Right lobe of liver (tissue), 6 donors: ENCODE results near the gene RPS6KA2. TPM values are rescaled to one million over a fixed set of nuclear protein-coding genes. Genes with fewer than 3 reads are reported as not detected.
A peak's percentile ranks its signal among the peaks of the same experiment; 100 is the strongest.

Experiments
- ATAC-seq, 4 donors: fragments of 200-7000 bp; cut with Tn5 transposase; one replicate each; pipeline ENCODE4 v1.9.1; 2020; ENCODE audit warnings: mild to moderate bottlenecking in 4 of 4, moderate library complexity in 4 of 4
- DNase-seq, 3 donors: peaks; one replicate each; pipeline ENCODE4 v3.0.0-alpha.2; 2020
- H3K27ac ChIP-seq, 3 donors: fragments of 200-600 bp; one replicate each; pipeline ENCODE4 v1.8.0; 2022
- H3K27me3 ChIP-seq, 2 donors: fragments of 200-600 bp; one replicate each; pipeline ENCODE4 v1.8.0; 2022
- H3K36me3 ChIP-seq, 4 donors: fragments of 200-600 bp; sonication (generic) in 1 of 4; one replicate each; pipeline versions ENCODE4 v1.5.1 to v1.8.0; 2017 to 2022; ENCODE audit warnings: control low read depth in 1 of 4
- H3K4me1 ChIP-seq, 4 donors: fragments of 200-600 bp; sonication (generic) in 1 of 4; one replicate each; pipeline versions ENCODE4 v1.5.1 to v1.8.0; 2017 to 2022; ENCODE audit warnings: control low read depth in 1 of 4
- H3K4me3 ChIP-seq, 3 donors: fragments of 200-600 bp; one replicate each; pipeline ENCODE4 v1.8.0; 2022
- H3K9me3 ChIP-seq, 4 donors: fragments of 200-600 bp; sonication (generic) in 1 of 4; one replicate each; pipeline versions ENCODE4 v1.5.1 to v1.8.0; 2017 to 2022; ENCODE audit warnings: control low read depth in 1 of 4
- POLR2A ChIP-seq: fragments of 450-650 bp; IDR thresholded peaks from one replicate; pipeline ENCODE4 v1.6.1; 2017; ENCODE audit warnings: antibody characterized with exemption, mild to moderate bottlenecking
- WGBS: methylation state at CpG from one replicate; pipeline ENCODE4 v1.1.6; 2018; ENCODE audit warnings: low coverage, low lambda C conversion rate; ENCODE audit not compliant: insufficient coverage; ENCODE audit errors: missing lambda C conversion rate; 5-methylcytosine and 5-hydroxymethylcytosine counted together
- intact Hi-C, 2 donors: fragments of 100-400 bp; cut with DNase I; formaldehyde crosslinking; loops; one replicate each; pipeline versions ENCODE4 v1.11.2 to v1.14.1; 2022
- total RNA-seq, 6 experiments: library from RNA; depleted of rRNA in 2 of 6; stranded (reverse); fragments of >200 nt in 2 of 6; fragmentation: NEBNext Ultra II Directional in 3 of 6; extraction: Animal tissue kit (Norgen Biotek cat#: 25700) in 3 of 6; gene quantifications; one replicate each; pipeline versions ENCODE4 v1.1.0 to v1.2.4, GENCODE V29; 2016 to 2023
- TF ChIP-seq, protein P1 (sequence below), 4 donors: fragments of 200-600 bp in 3 of 4; fragments of 450-650 bp in 1 of 4; IDR thresholded peaks; one replicate each; pipeline versions ENCODE4 v1.5.1 to v1.8.0; 2016 to 2022; ENCODE audit warnings: antibody characterized with exemption in 4 of 4, mild to moderate bottlenecking in 2 of 4
- donor health status: DM: no; HTN: yes; CAD: no.
- donor health status: DM: no; HTN: no; CAD: no.
- donor health status: DM: no; HTN: no; CAD: no.
- donor health status: DM: no; HTN: yes; CAD: no.
- donor health status: DM: no; HTN: yes; CAD: no.

RPS6KA2 gene
- total RNA-seq, 6 experiments from 2014 or later: 6.4 to 18.1 (median 11.1) TPM

DNA sequence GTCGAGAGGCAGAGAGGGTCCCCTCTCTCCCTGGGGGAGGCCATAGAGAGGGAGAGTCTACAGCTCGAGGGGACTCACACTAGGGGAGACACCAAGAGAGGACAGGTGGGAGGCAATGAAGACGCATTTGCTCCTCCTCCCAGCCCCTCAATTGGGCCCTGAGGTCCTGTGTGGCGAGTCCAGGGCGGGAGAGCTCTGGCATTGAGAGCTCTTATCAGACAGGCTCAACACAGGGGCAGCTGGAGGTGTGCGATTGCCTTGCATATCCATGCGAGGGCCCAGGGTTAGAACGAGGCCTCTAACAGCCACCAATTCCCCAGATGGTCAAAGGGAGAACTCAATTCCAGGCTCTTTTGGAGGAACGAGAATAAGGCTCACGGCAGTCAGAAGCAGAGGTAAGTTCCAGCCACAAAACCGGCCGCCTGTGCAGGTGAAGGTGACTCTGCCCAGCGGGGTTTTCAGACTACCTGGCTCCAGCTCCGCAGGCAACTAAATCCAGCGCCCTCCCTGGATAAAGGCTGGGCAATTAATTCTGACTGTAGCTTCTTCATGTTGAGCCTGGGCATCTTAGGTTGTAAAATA, 150.3 kb downstream of the RPS6KA2 start:
- Histone ChIP-seq H3K4me3 (no peak overlapping the region), H3K36me3 (no peaks in the 10 kb centered on the region), H3K27ac (no peak overlapping the region), H3K27me3 (no peaks in the 10 kb centered on the region), H3K9me3 (no peaks in the 10 kb centered on the region), H3K4me1 (no peaks in the 10 kb centered on the region)
- intact Hi-C loops: no loop called here
- TF ChIP-seq, protein P1, sequence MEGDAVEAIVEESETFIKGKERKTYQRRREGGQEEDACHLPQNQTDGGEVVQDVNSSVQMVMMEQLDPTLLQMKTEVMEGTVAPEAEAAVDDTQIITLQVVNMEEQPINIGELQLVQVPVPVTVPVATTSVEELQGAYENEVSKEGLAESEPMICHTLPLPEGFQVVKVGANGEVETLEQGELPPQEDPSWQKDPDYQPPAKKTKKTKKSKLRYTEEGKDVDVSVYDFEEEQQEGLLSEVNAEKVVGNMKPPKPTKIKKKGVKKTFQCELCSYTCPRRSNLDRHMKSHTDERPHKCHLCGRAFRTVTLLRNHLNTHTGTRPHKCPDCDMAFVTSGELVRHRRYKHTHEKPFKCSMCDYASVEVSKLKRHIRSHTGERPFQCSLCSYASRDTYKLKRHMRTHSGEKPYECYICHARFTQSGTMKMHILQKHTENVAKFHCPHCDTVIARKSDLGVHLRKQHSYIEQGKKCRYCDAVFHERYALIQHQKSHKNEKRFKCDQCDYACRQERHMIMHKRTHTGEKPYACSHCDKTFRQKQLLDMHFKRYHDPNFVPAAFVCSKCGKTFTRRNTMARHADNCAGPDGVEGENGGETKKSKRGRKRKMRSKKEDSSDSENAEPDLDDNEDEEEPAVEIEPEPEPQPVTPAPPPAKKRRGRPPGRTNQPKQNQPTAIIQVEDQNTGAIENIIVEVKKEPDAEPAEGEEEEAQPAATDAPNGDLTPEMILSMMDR (IDR thresholded peaks at IDR 0.05): no peak
- TF ChIP-seq POLR2A: no peak
- no peak for DNase-seq
- no peak for ATAC-seq
- 82% methylated on average over 6 of the region's 15 CpGs for WGBS

DNA sequence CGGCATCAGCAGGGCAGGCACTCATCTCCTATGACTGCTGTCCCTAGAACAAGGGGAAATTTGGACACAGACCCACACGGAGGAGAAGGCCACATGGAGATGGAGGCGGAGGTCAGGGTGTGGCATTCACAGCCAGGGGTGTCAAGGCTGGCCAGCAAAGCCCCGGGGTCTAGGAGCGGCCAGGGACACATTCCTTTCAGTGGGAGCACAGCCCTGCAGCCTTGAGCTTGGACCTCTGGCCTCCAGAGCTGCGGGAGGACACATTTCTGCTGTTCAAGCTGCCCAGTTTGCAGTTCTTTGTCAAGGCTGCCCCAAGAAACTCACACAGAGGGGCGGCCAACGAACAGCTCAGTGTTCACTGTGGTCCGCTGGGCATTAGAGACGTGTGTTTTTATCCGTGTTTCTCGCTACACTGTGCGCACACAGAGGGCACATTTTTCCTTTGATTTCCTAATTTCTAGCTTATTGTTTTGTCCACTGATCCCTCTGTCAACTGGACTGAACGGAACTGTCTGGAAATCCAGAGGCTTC, 150.9 kb downstream of the RPS6KA2 start:
- Histone ChIP-seq H3K27me3 (no peaks in the 10 kb centered on the region), H3K27ac (no peak overlapping the region), H3K4me1 (no peaks in the 10 kb centered on the region), H3K36me3 (no peaks in the 10 kb centered on the region), H3K9me3 (no peaks in the 10 kb centered on the region), H3K4me3 (no peak overlapping the region)
- TF ChIP-seq POLR2A: no peak
- TF ChIP-seq, protein P1 (IDR thresholded peaks at IDR 0.05): no peak
- DNase-seq (peak in 1 of 3 donors; percentile 8), ATAC-seq (no peak)
- 89% methylated on average over 8 of the region's 14 CpGs for WGBS
- intact Hi-C loops: no loop called here

DNA sequence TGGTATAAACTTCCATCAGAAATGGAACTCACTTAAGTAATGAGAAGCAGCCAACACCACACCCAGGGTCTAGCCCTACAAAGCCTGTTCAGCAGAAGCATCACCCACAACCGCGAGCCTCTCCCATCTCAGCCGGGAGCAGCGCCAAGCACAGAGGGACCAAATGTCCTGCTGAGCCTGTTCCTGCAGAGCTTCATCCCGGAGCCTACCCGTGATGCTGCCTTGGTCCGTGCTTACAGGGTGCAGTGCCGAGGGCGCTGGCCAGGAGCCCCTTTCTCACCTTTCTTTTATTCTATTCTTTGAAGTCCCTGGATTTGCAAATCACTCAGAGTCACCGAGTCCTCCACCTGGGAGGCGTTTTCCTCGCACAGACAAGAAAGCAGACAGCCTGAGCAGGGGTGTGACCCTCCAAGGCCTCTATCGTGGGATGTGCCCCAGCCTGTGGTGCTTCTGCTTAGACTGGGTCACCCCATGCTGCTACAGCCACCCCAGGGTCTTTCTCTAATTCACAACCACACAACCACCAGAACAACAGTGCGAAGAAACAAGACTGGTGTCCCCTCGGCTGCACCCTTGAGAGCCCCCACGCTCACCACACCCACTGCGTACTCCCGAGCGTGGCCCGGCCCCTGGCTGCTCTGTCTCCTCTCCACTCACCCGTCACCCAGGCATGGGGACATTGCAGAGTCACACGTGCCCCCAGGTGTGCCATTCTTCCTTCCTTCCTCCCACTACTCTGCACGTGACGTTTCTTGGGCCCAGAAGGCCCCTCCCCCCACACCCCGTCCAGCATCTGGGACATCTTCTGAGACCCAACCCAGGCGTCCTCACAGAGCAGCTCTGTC, 152.1 kb downstream of the RPS6KA2 start:
- H3K4me1 ChIP-seq: no peaks in the 10 kb centered on the region
- H3K9me3 ChIP-seq: no peaks in the 10 kb centered on the region
- 91% methylated on average over 16 of the region's 26 CpGs for WGBS
- no peak overlapping the region for H3K27ac ChIP-seq
- no peaks in the 10 kb centered on the region for H3K36me3 ChIP-seq
- TF ChIP-seq, protein P1 (IDR thresholded peaks at IDR 0.05): no peak
- no peak for TF ChIP-seq POLR2A
- no peak overlapping the region for H3K4me3 ChIP-seq
- peak in 1 of 3 donors; percentile 13 for DNase-seq
- intact Hi-C loops: no loop called here
- ATAC-seq: no peak
- H3K27me3 ChIP-seq: no peaks in the 10 kb centered on the region

DNA sequence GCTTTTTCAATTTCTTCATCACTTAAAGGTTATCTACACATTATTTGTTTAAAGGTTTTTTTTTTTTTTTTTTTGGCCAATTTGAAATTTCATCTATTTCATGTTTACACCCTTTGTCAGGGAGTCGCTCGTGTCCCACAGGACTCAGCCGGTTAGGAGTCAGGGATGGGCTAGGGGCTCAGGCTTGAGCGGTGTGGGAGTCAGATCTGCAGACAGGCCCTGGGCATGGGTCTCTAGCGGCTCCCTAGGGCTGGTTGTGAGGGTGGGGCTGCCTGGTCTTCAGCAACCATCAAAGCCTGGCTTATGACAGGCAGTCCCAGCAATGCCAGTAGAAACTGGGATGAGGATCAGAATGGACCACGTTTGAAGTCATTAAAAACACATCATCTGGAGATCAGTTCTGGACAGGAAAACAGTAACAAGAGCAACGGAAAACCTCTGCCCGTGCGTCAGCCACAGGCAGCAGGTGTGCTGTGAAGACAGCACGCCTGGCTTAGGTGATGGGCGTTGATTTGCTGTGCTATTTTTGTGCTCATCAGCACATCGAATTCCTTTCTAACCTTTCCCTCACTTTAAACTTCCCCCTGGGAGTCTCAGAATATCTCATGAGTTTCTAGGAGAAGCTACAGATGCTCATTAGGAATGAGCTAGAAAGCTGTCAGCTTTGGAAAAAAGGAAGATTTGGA, 153.0 kb downstream of the RPS6KA2 start:
- WGBS: 84% methylated on average over 12 of the region's 12 CpGs
- DNase-seq (peak in 1 of 3 donors; percentile 12), ATAC-seq (no peak)
- H3K36me3 ChIP-seq: no peaks in the 10 kb centered on the region
- intact Hi-C loops: no loop called here
- no peak for TF ChIP-seq POLR2A
- TF ChIP-seq, protein P1 (IDR thresholded peaks at IDR 0.05): no peak
- H3K27me3 ChIP-seq: no peaks in the 10 kb centered on the region
- no peaks in the 10 kb centered on the region for H3K4me1 ChIP-seq
- H3K4me3 ChIP-seq: no peak overlapping the region
- no peaks in the 10 kb centered on the region for H3K9me3 ChIP-seq
- no peak overlapping the region for H3K27ac ChIP-seq
